ENCODE results near the gene ITPRID1. TPM values are rescaled to one million over a fixed set of nuclear protein-coding genes. Genes with fewer than 3 reads are reported as not detected.

ITPRID1 gene
- total and polyA plus RNA-seq, 2 of the 13 experiments (the other 11 are each of a cell fraction or from before 2014, with no cell fraction given) = not detected

GRCh38 chr7:31583526-31583925, 69.6 kb downstream of the ITPRID1 start:
- Histone ChIP-seq H3K79me2 (ENCODE audit: insufficient read depth, low read length) (no peaks in the 10 kb centered on the region), H3K4me1 (ENCODE audit: insufficient read depth, low read length) (no peaks in the 10 kb centered on the region), H3K36me3 (replicated peaks in 1 of 2; ENCODE audit: control insufficient read depth in 1 of 2, insufficient read depth in 2 of 2, low read length in 2 of 2) (no peaks in the 10 kb centered on the region), H3K4me2 (ENCODE audit: low read depth, low read length) (no peak overlapping the region), H3K9ac (ENCODE audit: insufficient read depth, low read depth, low read length) (no peak overlapping the region), H3K27me3 (ENCODE audit: control insufficient read depth in 1 of 2, insufficient read depth in 2 of 2, low read length in 2 of 2) (no peaks in the 10 kb centered on the region), H3K4me3 (replicated peaks in 1 of 3; ENCODE audit: insufficient read depth in 1 of 3, low read depth in 2 of 3, low read length in 3 of 3) (no peak overlapping the region), H2AFZ (ENCODE audit: low read length) (no peak overlapping the region), H4K20me1 (ENCODE audit: insufficient read depth, low read length) (no peaks in the 10 kb centered on the region), H3K9me3 (ENCODE audit: low read length) (no peaks in the 10 kb centered on the region; the same call in 1 of the 2 replicates), H3K27ac (ENCODE audit: extremely low read length, insufficient read depth, low read length) (no peak overlapping the region)
- in situ Hi-C loops (cut with HindIII; ENCODE audit: extremely low pct_ligation_motif_present, low pct_unique_long_range_greater_than_20kb) = no loop called here
- CTCF ChIA-PET (ENCODE audit: low intra/inter-chr PET ratio, low total read pairs) = no interaction called here
- POLR2A ChIA-PET = no interaction called here
- WGBS (ENCODE audit: low lambda C conversion rate) = 3% methylated on average over 2 of the region's 2 CpGs
- intact Hi-C loops (cut with micrococcal nuclease; ENCODE audit: unreplicated experiment) = no loop called here
- no peak for TF ChIP-seq MLXIP (CRISPR knock-in tag; IDR thresholded peaks at IDR 0.05; ENCODE audit: borderline replicate concordance)
- no peak for TF ChIP-seq ZNF142 (CRISPR knock-in tag; IDR thresholded peaks at IDR 0.05)
- TF ChIP-seq ZNF143 (CRISPR knock-in tag; IDR thresholded peaks at IDR 0.05) = no peak
- no peak for TF ChIP-seq MAFF (IDR thresholded peaks at IDR 0.05; ENCODE audit: low read depth, low read length)
- FAIRE-seq (no peak), DNase-seq (ENCODE audit: low spot score) (no peak), ATAC-seq (no peak)
- no TSS peak for BruUV-seq (replicated peaks)

Measured in HepG2 (cell line).